PC-9 (cell line): Measurements from ENCODE around the gene ZDHHC17.
"Not testable (repeated sequence)": the region's sequence is repeated elsewhere in the genome, so short reads cannot be mapped to it uniquely, and the experiment has no call there.

ENCODE experiments used
- CTCF ChIP-seq: fragments of 200-600 bp; sonication (generic); conservative IDR thresholded peaks from 2 replicates; pipeline ENCODE4 v1.6.1; 2017; ENCODE audit warnings: mixed run types, antibody characterized with exemption, mild to moderate bottlenecking, moderate library complexity
- EZH2 ChIP-seq: fragments of 200-600 bp; sonication (generic); IDR thresholded peaks from 2 replicates; pipeline ENCODE4 v1.8.0; 2017; ENCODE audit warnings: antibody characterized with exemption, low read depth

- not testable (repeated sequence) for TF ChIP-seq CTCF, EZH2
Measured at GRCh38 chr12:76779310-76779709, 15.4 kb downstream of the ZDHHC17 start.
